ENCODE data around the gene GOLPH3. TPM values are rescaled to one million over a fixed set of nuclear protein-coding genes. Genes with fewer than 3 reads are reported as not detected.
A peak's percentile ranks its signal among the peaks of the same experiment; 100 is the strongest.

Gene GOLPH3
- total RNA-seq, 2 experiments from 2014 or later, result 74.7 to 81.4 TPM

- no peaks in the 10 kb centered on the region for H3K27me3 Mint-ChIP-seq
- DNase-seq (peak; percentile 55), ATAC-seq (no peak)
- H3K27ac Mint-ChIP-seq, result no peak overlapping the region
- CTCF ChIA-PET, result interaction anchor here (0.7 to 2.2 kb wide), 21 partner anchors 8 to 590 kb away, joined by 3 to 7 read pairs (median 3); no protein-coding TSS in a partner anchor
- H3K36me3 Mint-ChIP-seq, result no peaks in the 10 kb centered on the region
- no peaks in the 10 kb centered on the region for H3K4me1 Mint-ChIP-seq
- H3K4me3 Mint-ChIP-seq, result no peak overlapping the region
- no peaks in the 10 kb centered on the region for H3K9me3 Mint-ChIP-seq (ENCODE audit: low read depth)
Measured at GRCh38 chr5:32076699-32077695, 97.1 kb downstream of the GOLPH3 start.

Other genes with a start within 250 kb of the GOLPH3 start
- gene MTMR12, start 138.6 kb upstream of the GOLPH3 start, total RNA-seq, result 10 to 100 TPM; 23.3 to 26.6 TPM

Data from activated CD8-positive, alpha-beta memory T cell treated with anti-CD3 and anti-CD28 coated beads, Interleukin-2, amount 10 ng/mL, durations not matched to agents 7 days and 5 days (primary cell).